ENCODE data around the gene R3HDML. TPM values are rescaled to one million over a fixed set of nuclear protein-coding genes. Genes with fewer than 3 reads are reported as not detected.

Gene R3HDML
- total and polyA plus RNA-seq, 9 of the 15 experiments (the other 6 are each of a cell fraction or from before 2014, with no cell fraction given): not detected

GRCh38 chr20:44343162-44343675, 6.4 kb downstream of the R3HDML start:
- no peak overlapping the region for H3K4me3 ChIP-seq
- ChIA-PET POLR2A (interaction anchor here (0.6 kb wide), 1 partner anchor 212 kb away, joined by 3 read pairs; no protein-coding TSS in a partner anchor), CTCF (ENCODE audit: low intra/inter-chr PET ratio) (interaction anchor here (0.6 kb wide), 1 partner anchor 593 kb away, joined by 3 read pairs; no protein-coding TSS in a partner anchor)
- H3K4me2 ChIP-seq (ENCODE audit: insufficient read depth, low read length): no peak overlapping the region
- no peaks in the 10 kb centered on the region for H4K20me1 ChIP-seq (replicated peaks; ENCODE audit: control insufficient read depth, insufficient read depth, low read length)
- TF ChIP-seq NFIX (CRISPR knock-in tag; IDR thresholded peaks at IDR 0.05; ENCODE audit: low read depth): no peak
- no peak for TF ChIP-seq PURB (CRISPR knock-in tag; IDR thresholded peaks at IDR 0.05; ENCODE audit: low read depth)
- no peak for TF ChIP-seq PML (IDR thresholded peaks at IDR 0.05; ENCODE audit: low read length)
- no peak for TF ChIP-seq ZNF232 (CRISPR knock-in tag; IDR thresholded peaks at IDR 0.05)
- no peak for TF ChIP-seq PTRF (tag; IDR thresholded peaks at IDR 0.05)
- TF ChIP-seq ATF2 (CRISPR knock-in tag; IDR thresholded peaks at IDR 0.05): no peak
- TF ChIP-seq, protein P1, sequence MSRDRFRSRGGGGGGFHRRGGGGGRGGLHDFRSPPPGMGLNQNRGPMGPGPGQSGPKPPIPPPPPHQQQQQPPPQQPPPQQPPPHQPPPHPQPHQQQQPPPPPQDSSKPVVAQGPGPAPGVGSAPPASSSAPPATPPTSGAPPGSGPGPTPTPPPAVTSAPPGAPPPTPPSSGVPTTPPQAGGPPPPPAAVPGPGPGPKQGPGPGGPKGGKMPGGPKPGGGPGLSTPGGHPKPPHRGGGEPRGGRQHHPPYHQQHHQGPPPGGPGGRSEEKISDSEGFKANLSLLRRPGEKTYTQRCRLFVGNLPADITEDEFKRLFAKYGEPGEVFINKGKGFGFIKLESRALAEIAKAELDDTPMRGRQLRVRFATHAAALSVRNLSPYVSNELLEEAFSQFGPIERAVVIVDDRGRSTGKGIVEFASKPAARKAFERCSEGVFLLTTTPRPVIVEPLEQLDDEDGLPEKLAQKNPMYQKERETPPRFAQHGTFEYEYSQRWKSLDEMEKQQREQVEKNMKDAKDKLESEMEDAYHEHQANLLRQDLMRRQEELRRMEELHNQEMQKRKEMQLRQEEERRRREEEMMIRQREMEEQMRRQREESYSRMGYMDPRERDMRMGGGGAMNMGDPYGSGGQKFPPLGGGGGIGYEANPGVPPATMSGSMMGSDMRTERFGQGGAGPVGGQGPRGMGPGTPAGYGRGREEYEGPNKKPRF (IDR thresholded peaks at IDR 0.05; ENCODE audit: low read depth, low read length): no peak
- no peak for TF ChIP-seq SMAD2 (IDR thresholded peaks at IDR 0.05; ENCODE audit: low read depth, low read length)
- no peak for TF ChIP-seq DACH1 (IDR thresholded peaks at IDR 0.05; ENCODE audit: partially characterized antibody)
- TF ChIP-seq GABPB1 (CRISPR knock-in tag; IDR thresholded peaks at IDR 0.05): no peak
- TF ChIP-seq, protein P2, sequence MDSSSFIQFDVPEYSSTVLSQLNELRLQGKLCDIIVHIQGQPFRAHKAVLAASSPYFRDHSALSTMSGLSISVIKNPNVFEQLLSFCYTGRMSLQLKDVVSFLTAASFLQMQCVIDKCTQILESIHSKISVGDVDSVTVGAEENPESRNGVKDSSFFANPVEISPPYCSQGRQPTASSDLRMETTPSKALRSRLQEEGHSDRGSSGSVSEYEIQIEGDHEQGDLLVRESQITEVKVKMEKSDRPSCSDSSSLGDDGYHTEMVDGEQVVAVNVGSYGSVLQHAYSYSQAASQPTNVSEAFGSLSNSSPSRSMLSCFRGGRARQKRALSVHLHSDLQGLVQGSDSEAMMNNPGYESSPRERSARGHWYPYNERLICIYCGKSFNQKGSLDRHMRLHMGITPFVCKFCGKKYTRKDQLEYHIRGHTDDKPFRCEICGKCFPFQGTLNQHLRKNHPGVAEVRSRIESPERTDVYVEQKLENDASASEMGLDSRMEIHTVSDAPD (CRISPR knock-in tag; IDR thresholded peaks at IDR 0.05): no peak
- TF ChIP-seq RBBP5 (IDR thresholded peaks at IDR 0.05; ENCODE audit: borderline replicate concordance, insufficient read depth, low read length, poor library complexity, severe bottlenecking): no peak
- no peak for TF ChIP-seq ZNF174 (CRISPR knock-in tag; IDR thresholded peaks at IDR 0.05)
- no peak for TF ChIP-seq ZNF124 (CRISPR knock-in tag; IDR thresholded peaks at IDR 0.05)
- TF ChIP-seq TBL1XR1 (IDR thresholded peaks at IDR 0.05; ENCODE audit: low read length in 2 of 2): no peak
- no peaks in the 10 kb centered on the region for H3K36me3 ChIP-seq (ENCODE audit: control insufficient read depth, insufficient read depth, low read length)
- no peaks in the 10 kb centered on the region for H3K79me2 ChIP-seq (ENCODE audit: control insufficient read depth, insufficient read depth, low read length)
- peak in 1 of 4 experiments; percentile 3 for DNase-seq (ENCODE audit: extremely low read depth in 1 of 4, low spot score in 3 of 4)
- H3K9me3 ChIP-seq (replicated peaks; ENCODE audit: control insufficient read depth, insufficient read depth, low read depth, low read length): no peaks in the 10 kb centered on the region
- WGBS (ENCODE audit: insufficient coverage, low coverage, missing lambda C conversion rate): 7% methylated on average over 12 of the region's 12 CpGs
- no peak for ATAC-seq
- peaks cover 2% of the 10 kb centered on the region for H3K9me1 ChIP-seq (ENCODE audit: control insufficient read depth, insufficient read depth, low read length)
- no peak overlapping the region for H2AFZ ChIP-seq (ENCODE audit: low read depth, low read length)
- FAIRE-seq: no peak
- no peak overlapping the region for H3K27ac ChIP-seq (ENCODE audit: extremely low read depth, low read depth, low read length)
- H3K27me3 ChIP-seq (ENCODE audit: control insufficient read depth in 2 of 2, insufficient read depth in 2 of 2, low read length in 2 of 2): peaks cover 21 to 41% of the 10 kb centered on the region in 2 experiments
- intact Hi-C loops (cut with micrococcal nuclease) (no loop called here), in situ Hi-C loops (cut with MboI) (no loop called here)
- H3K4me1 ChIP-seq (replicated peaks in 1 of 2; ENCODE audit: control insufficient read depth in 2 of 2, insufficient read depth in 2 of 2, low read length in 2 of 2): no peaks in the 10 kb centered on the region
- no peak overlapping the region for H3K9ac ChIP-seq (ENCODE audit: insufficient read depth in 1 of 2, low read depth in 2 of 2, low read length in 2 of 2)
- BruUV-seq (replicated peaks): no TSS peak

All from K562 (cell line).